GM19468 (cell line): ENCODE results near the gene MMS22L.

Experiments used
- ATAC-seq: cut with Tn5 transposase; IDR thresholded peaks from one replicate; pipeline ENCODE4 v1.9.1; 2021; ENCODE audit warnings: mild to moderate bottlenecking, moderate library complexity, moderate number of reproducible peaks; ENCODE audit not compliant: unreplicated experiment; ENCODE audit errors: extremely low read depth

MMS22L gene

DNA sequence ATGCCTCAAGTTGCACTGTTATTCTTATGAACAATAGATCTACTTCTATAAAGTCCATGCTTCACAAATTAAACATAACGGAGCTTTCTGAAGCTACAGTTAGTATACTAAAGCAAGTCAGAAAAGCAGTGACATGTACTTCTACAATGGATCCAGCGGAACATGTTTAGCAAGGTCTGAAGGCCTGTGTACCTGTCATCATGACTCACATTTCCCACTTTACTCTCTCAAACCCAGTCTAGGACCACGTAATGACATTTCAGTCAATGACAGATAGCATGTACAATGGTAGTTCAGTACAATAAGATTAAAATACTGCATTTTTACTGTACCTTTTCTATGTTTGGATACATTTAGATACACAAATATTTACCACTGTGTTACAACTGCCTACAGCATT is 132.1 kb downstream of the MMS22L start:
- ATAC-seq = no peak

DNA sequence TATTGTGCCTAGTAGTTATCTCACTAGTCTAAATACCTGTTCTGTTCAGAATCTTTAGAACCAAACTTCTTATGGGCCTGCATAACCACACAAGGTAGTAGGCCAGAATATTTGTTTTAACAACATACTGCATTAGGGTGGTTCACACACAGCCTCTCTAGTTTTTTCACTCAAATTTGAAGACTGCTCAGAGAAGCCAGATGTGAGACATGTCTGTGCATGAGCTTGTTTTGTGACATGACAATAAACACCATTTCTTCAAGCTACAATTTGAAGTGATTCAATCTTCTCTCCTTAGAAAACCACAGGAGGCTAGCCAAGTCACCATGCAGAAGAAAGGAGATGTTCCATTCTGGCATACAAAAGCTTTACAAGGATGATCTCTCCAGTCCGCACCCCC is 135.6 kb downstream of the MMS22L start:
- no peak for ATAC-seq

- ATAC-seq = no peak
Observed at GRCh38 chr6:97145691-97146090, 137.3 kb downstream of the MMS22L start.

- ATAC-seq = no peak
Observed at GRCh38 chr6:97141756-97142155, 141.3 kb downstream of the MMS22L start.

DNA sequence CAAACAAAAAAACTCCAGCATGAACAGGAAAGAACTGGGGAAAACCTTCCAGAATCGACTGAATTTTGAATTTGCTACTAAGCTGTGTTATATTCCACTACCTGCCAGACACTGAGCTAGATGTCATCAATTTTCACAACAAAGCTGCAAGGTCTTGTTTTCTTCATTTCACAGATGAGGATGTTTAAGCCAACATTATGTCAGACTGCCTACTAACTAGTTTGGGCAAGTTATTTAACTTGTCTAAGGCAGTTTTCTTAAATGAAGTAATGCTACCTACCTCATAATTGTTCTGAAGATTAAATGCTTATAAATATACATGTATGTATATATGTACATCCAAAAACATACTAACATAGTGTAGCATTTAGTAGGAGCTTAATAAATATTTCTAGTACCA is 144.4 kb downstream of the MMS22L start:
- no peak for ATAC-seq

DNA sequence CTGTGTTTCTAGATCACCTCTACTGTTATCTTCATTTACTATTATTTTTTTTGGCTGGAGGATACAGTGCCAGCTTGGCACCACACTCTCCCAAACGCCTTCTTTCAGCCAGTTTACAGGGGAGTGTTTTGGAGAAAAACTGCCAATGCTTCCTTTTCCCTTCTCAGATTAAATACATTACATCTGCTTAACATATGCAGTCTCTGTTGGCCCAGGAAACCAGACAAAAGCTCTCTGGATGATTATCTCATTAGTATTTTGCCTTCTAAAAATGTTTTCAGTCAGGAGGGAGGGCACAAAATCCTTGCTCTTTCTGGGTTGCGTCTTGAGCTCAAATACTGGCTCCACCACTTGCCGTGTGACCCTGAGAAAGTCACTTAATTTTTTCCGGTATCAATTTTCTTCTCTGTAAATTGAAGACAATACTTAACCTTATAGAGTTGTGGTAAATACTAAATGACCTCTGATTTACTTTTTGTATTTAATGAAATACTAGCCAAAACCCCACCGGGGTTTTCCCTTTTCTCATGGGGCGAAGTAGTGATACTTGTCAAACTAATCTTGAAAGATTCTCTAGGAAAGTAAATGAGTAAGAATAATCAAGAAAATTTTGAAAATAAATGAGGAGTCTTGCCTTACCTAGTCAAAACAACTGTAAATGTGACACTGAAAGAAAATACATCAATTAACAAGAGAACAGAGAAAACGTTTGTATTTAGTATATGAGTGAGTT is 146.2 kb downstream of the MMS22L start:
- ATAC-seq = no peak

DNA sequence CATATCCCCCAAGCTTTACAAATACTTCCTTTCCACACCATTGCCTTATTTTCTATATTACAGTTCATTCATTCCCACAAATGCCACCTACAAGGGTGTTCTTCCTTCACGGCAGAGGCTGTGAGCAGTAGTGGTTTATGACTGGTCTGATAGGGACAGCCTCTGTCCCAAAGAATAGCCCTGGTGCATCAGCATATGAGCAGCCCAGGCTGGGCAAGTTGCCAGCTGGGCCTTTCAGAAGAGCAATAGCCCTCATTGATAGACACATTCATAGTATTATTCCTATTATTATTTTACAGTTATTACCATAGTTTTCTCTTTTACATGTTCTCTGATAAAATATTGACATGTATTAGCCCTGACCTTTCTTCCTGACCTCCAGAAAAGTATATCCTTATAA is 149.9 kb downstream of the MMS22L start:
- ATAC-seq = no peak

DNA sequence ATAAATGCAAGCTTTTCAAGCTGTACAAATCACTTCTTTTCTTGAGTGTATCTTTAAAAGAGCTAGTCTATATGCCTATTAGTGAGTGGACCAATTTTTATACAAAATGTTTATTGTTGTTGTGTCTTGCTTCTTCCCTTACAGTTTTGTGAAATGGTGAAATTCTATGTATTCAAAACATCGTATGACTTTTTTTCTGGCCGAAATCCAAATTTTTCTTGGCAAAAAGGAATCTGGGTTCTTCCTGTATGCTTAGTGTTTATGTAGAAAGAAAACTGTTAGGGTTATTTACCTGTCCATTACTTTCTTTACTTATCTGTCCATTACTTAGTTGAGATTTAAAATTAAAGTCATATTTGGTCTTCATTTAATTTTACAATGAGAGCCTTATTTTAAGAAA is 153.9 kb downstream of the MMS22L start:
- ATAC-seq = no peak

DNA sequence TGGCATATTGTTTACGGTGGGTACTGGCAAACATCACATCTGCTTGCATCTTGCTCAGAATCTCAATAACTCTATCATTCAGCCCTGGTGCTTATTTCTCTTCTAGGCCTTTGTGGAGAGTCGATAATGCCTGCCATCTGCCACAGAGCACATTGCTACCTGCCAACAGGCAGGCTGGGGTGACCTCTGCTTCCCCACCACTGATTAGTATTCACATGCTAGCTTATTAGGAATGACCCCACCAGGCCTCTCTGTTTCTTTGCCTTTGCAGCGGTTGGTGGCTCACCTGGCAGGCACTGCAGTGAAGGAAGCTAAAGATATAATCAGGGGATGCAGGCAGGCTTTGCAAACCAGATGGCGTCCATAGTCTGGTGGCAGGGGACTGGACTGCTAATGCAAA is 154.5 kb downstream of the MMS22L start:
- ATAC-seq = no peak

DNA sequence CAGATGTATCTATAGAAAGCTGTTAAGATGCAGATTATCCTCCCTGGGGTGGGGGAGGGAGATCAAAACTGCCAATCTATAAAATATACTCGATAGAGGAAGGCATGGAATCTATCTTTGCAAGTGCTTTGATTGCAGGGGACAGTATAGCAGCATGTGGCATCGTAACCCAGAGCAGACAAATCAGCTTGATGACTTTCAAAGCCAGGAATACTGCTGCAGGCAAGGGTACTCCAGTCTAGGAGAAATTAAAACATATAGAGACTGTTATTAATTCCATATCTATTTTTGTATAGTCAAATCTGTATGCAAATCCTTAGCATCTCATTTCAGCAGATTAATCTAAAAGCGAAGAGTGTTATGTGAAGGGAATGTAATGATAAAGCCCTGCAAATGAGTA is 159.4 kb downstream of the MMS22L start:
- ATAC-seq = no peak

- no peak for ATAC-seq
Observed at GRCh38 chr6:97123112-97123511, 159.9 kb downstream of the MMS22L start.

DNA sequence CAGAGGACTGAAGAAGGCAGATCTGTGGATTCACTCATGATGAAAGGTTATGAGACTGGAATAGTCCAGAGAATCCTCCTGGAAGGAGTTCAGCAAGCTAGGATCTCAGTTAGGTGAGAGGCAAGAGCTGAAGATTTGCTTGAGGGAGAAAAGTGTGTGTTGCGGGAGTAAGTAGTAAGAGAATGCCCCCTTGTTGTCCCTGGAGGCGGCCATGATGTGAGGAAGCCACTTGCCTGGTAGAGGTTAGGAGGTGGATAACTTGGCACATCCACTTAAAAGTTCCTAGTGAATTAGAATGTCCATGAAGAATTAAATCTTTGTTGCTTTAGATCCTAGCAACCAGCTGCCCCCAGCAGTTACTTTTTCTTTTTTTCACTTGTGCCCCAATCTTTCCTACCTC is 162.5 kb downstream of the MMS22L start:
- ATAC-seq = no peak

DNA sequence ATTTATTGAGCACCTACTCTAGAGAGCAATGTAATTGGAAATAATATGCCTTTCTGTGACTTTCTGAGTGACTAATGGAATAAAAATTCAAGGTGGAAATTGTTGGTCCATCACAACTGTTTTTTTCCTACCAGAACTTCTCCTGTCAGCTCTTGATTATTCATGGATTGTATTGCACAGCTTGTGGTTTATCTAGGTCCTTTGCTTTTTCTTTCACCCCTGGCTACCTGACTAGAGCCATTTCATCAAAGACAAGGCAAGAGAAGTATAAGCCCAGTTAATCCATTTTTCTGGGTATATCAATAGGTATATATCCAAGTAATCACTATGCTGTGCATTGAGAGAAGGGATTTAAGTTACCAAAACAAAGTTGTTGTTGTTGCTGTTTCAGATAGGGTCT is 168.4 kb downstream of the MMS22L start:
- no peak for ATAC-seq

DNA sequence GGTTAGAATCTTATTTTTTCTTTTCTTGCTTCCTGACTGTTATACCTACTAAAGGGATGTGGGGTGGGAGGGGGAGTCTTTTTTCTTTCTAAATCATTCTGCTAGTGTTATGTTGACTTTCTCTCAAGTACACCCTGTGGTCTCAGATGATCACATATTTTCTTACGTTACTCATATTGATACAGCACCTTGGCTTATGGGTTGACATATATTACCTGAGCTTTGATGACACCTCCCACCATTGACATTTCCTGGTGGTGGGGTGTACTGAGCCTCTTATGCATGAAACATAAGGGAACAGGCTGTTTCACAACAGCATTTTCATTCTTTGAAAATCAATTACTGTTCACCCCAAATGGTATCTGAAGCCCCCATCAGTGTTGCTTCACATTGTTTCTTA is 169.8 kb downstream of the MMS22L start:
- no peak for ATAC-seq

- no peak for ATAC-seq
Observed at GRCh38 chr6:97111243-97111642, 171.8 kb downstream of the MMS22L start.

DNA sequence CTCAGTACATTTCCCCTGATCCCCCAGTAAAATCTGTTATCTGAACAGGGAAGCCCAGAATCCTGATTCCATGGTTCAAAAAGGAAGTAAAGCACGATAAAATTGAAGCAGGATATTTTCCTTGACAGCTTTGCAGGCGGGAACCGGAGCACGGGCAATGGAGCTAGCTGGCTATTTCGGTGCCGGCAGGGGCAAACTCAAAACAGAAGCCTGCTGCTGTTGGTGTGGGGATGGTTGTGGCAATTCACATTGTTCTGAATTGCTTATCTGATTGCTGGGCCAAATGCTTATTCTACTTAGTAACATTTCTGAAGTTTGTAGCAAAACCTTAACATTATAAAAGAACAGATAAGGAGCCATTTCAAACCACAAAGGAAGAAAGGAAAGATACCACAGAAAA is 172.4 kb downstream of the MMS22L start:
- no peak for ATAC-seq

DNA sequence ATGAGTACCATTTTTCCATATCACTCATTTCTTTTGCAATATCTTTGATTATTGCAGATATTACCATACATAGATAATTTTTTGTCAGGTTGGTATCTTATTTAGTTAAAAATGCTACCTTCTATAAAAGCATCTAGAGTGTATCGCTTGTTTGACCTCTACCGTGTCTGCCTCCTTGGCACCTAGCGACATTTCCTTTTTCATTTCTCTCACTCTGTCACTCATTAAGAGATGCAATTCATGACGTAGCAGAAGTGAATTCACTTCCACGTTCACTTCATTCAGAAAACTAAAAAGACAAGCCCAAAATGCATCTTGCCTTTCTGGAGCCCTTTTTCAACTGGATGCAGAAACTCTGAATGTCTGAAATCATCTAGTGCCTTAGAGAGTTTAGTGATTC is 172.9 kb downstream of the MMS22L start:
- ATAC-seq = no peak

- ATAC-seq = no peak
Observed at GRCh38 chr6:97109444-97109843, 173.6 kb downstream of the MMS22L start.

DNA sequence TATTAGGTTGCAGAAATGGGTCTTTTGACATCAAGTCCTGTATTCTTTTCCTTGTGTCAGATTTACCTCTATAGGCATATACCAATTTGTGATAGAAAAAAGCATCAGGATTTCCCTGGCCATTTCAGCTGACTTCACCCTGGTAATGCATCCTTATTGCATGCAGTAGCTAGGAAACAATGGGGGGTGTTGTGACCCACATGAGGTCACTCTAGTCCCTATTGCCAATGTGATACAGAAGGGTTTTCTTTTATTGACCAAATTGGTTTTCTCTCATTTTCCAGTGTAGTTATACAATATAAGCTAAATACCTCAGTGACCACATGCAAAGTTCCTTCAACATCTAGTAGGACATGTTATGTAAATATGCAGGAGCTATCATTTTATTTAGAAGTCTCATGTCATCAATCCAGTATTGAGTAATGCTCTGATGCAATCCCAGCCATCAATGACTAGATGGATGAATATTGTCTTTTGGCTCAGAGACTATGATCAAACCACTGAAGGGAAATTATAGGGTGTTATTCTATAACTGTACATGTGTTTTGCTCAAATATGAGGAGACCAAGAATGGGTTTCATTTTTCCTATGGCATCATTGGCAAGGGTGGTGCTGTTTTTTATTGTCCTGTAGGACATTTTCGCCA is 180.7 kb downstream of the MMS22L start:
- no peak for ATAC-seq

GRCh38 chr6:97100696-97101095 is 182.3 kb downstream of the MMS22L start:
- ATAC-seq = no peak

- ATAC-seq = no peak
Observed at GRCh38 chr6:97097068-97098047, 185.7 kb downstream of the MMS22L start.
